Gastroesophageal sphincter (tissue), 3 donors: Measurements from ENCODE around the gene LFNG.

Experiments used
- EP300 ChIP-seq: sonication (generic); formaldehyde crosslinking; IDR thresholded peaks from one replicate; pipeline ENCODE4 v1.6.1; 2017; ENCODE audit warnings: antibody characterized with exemption, mild to moderate bottlenecking
- POLR2A ChIP-seq, 2 donors: fragments of 450-650 bp; IDR thresholded peaks; one replicate each; pipeline ENCODE4 v1.6.1; 2017; ENCODE audit warnings: antibody characterized with exemption in 2 of 2, mild to moderate bottlenecking in 2 of 2, moderate library complexity in 1 of 2
- POLR2AphosphoS5 ChIP-seq: sonication (generic); formaldehyde crosslinking; IDR thresholded peaks from one replicate; pipeline ENCODE4 v1.6.1; 2017; ENCODE audit warnings: antibody characterized with exemption
- TF ChIP-seq, protein P1 (sequence below), 4 experiments: fragments of 200-600 bp in 2 of 4; fragments of 450-650 bp in 2 of 4; sonication (generic) in 1 of 4; IDR thresholded peaks; one replicate each; pipeline ENCODE4 v1.5.1; 2017 to 2019; ENCODE audit warnings: antibody characterized with exemption in 4 of 4, mild to moderate bottlenecking in 2 of 4, moderate library complexity in 2 of 4

DNA sequence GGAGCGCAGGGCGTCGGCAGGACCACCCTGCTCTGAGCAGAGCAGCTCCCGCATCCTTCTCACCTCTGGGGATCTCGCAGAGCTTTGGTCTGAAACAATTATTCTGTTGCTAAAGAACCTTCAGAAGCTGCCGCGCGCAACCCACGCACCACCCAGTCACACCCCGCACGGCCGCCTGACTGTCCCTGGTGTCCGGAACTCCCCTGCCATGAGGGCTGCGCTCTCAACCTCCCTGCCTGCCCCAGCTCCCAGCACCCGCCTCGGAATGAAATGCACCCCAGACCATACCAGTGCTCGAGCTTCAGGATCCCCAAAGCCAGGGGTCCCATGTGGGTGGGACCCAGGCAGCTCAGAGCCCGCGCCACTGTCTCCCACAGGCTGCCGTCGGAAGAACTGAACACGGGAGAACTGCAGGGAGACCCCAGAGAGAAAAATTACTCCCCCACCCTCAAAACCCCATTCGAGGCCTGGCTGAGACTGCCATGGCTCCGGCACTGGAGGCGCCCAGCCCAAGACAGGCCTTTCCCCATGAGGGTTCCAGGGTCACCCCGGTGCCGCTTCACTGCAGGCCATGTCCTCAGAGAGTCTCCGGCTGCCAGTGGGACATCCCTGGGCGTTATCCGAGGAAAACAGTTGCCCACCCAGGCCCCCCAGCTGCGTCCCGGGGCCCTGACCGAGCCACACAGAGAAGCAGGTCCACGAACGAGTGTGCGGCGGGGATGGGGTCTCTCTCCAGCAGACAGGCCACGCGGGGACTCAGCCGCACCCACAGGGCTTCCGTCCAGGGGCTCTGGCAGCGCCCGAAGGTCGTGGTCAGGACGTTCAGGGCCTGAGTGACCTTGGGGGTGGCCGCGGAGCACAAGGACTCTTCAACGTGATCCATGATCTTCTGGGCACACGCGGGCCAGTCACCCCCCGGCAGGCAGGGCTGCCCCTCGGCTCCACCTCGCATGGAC, 23.6 kb downstream of the LFNG start:
- TF ChIP-seq, protein P1, sequence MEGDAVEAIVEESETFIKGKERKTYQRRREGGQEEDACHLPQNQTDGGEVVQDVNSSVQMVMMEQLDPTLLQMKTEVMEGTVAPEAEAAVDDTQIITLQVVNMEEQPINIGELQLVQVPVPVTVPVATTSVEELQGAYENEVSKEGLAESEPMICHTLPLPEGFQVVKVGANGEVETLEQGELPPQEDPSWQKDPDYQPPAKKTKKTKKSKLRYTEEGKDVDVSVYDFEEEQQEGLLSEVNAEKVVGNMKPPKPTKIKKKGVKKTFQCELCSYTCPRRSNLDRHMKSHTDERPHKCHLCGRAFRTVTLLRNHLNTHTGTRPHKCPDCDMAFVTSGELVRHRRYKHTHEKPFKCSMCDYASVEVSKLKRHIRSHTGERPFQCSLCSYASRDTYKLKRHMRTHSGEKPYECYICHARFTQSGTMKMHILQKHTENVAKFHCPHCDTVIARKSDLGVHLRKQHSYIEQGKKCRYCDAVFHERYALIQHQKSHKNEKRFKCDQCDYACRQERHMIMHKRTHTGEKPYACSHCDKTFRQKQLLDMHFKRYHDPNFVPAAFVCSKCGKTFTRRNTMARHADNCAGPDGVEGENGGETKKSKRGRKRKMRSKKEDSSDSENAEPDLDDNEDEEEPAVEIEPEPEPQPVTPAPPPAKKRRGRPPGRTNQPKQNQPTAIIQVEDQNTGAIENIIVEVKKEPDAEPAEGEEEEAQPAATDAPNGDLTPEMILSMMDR (IDR thresholded peaks at IDR 0.05): no peak
- no peak for TF ChIP-seq POLR2A (IDR thresholded peaks at IDR 0.05)
- TF ChIP-seq POLR2AphosphoS5: no peak
- TF ChIP-seq EP300: no peak
